Gastroesophageal sphincter (tissue), 3 donors: ENCODE results near the gene NOL4L.

Source experiments
- POLR2A ChIP-seq, 2 donors: fragments of 450-650 bp; IDR thresholded peaks; one replicate each; pipeline ENCODE4 v1.6.1; 2017; ENCODE audit warnings: antibody characterized with exemption in 2 of 2, mild to moderate bottlenecking in 2 of 2, moderate library complexity in 1 of 2
- POLR2AphosphoS5 ChIP-seq: sonication (generic); formaldehyde crosslinking; IDR thresholded peaks from one replicate; pipeline ENCODE4 v1.6.1; 2017; ENCODE audit warnings: antibody characterized with exemption
- TF ChIP-seq, protein P1 (sequence below), 4 experiments: fragments of 200-600 bp in 2 of 4; fragments of 450-650 bp in 2 of 4; sonication (generic) in 1 of 4; IDR thresholded peaks; one replicate each; pipeline ENCODE4 v1.5.1; 2017 to 2019; ENCODE audit warnings: antibody characterized with exemption in 4 of 4, mild to moderate bottlenecking in 2 of 4, moderate library complexity in 2 of 4

DNA sequence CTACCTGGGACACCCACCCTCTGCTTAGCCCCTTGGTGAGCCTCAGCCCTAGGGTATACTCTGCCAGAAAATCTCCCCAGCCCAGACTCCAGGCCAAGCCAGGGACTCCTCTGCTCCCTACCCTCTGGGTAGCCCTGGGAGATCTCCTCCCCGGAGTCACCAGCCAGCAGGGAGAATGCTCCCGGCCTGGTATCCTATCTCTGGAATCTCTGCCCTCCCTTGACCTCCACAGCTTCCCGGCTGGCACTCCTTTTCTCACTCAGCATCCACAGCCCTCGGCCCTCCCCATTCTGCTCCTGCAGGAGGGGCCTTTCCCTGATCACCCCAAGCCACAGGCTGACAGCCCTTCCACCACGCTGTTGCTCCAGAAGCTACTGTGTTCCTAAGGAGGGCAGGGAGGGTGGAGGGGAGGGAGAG, 22.6 kb downstream of the NOL4L start:
- TF ChIP-seq POLR2AphosphoS5 (no peak), POLR2A (IDR thresholded peaks at IDR 0.05) (no peak)
- TF ChIP-seq, protein P1, sequence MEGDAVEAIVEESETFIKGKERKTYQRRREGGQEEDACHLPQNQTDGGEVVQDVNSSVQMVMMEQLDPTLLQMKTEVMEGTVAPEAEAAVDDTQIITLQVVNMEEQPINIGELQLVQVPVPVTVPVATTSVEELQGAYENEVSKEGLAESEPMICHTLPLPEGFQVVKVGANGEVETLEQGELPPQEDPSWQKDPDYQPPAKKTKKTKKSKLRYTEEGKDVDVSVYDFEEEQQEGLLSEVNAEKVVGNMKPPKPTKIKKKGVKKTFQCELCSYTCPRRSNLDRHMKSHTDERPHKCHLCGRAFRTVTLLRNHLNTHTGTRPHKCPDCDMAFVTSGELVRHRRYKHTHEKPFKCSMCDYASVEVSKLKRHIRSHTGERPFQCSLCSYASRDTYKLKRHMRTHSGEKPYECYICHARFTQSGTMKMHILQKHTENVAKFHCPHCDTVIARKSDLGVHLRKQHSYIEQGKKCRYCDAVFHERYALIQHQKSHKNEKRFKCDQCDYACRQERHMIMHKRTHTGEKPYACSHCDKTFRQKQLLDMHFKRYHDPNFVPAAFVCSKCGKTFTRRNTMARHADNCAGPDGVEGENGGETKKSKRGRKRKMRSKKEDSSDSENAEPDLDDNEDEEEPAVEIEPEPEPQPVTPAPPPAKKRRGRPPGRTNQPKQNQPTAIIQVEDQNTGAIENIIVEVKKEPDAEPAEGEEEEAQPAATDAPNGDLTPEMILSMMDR (IDR thresholded peaks at IDR 0.05): no peak
